HepG2 (cell line): ENCODE results near the gene PLA2G4D. TPM values are rescaled to one million over a fixed set of nuclear protein-coding genes. Genes with fewer than 3 reads are reported as not detected.

Experiments
- ATAC-seq: fragments of 200-7000 bp; cut with Tn5 transposase; 3 replicates; pipeline ENCODE4 v1.9.1; 2020; ENCODE audit warnings: mild to moderate bottlenecking, moderate library complexity
- BruUV-seq: library from RNA; stranded (reverse); fragments of 400-500 nt; replicated peaks from 2 replicates; lab custom pipeline; 2021; lab: Mats Ljungman, UMichigan
- CTCF ChIA-PET: fragments of 300-600 bp; formaldehyde crosslinking; extraction: SDS; loops from one replicate; lab custom pipeline; 2021; ENCODE audit warnings: low total read pairs, inconsistent platforms, low intra/inter-chr PET ratio; lab: Yijun Ruan, JAX
- POLR2A ChIA-PET: fragments of 350-600 bp; sonication (Branson Sonifier 250); formaldehyde crosslinking; loops from one replicate; lab custom pipeline; 2020; ENCODE audit warnings: antibody characterized with exemption, inconsistent platforms; lab: Yijun Ruan, JAX
- DNase-seq: peaks from one replicate; pipeline ENCODE4 v3.0.0-alpha.2; 2015; ENCODE audit warnings: low spot score
- FAIRE-seq: peaks from 3 replicates; lab custom pipeline; 2011; peaks lifted over from hg19 to GRCh38; lab: Jason Lieb, UNC
- H2AFZ ChIP-seq: one replicate; pipeline ENCODE4 v1.6.1; 2011; ENCODE audit warnings: low read length, inconsistent platforms
- H3K27ac ChIP-seq: fragments of 300-600 bp; 3 replicates; pipeline ENCODE4 v1.8.0; 2011; ENCODE audit warnings: mixed run types, mild to moderate bottlenecking, mixed read lengths, low read length, inconsistent platforms; ENCODE audit not compliant: insufficient read depth; ENCODE audit errors: extremely low read length
- H3K27me3 ChIP-seq, 2 experiments: fragments of 200-600 bp in 1 of 2; 2 replicates in 1 of 2; 3 replicates in 1 of 2; pipeline versions ENCODE4 v1.6.0 to v1.8.0; 2011; ENCODE audit warnings: low read length in 2 of 2, mild to moderate bottlenecking in 2 of 2, moderate library complexity in 2 of 2, inconsistent platforms in 1 of 2; ENCODE audit not compliant: insufficient read depth in 2 of 2, control insufficient read depth in 1 of 2
- H3K36me3 ChIP-seq, 2 experiments: fragments of 200-600 bp in 1 of 2; replicated peaks in 1 of 2; 2 replicates in 1 of 2; 3 replicates in 1 of 2; pipeline versions ENCODE4 v1.5.1 to v1.8.0; 2011; ENCODE audit warnings: low read length in 2 of 2, inconsistent platforms in 1 of 2; ENCODE audit not compliant: insufficient read depth in 2 of 2, control insufficient read depth in 1 of 2
- H3K4me1 ChIP-seq: 2 replicates; pipeline ENCODE4 v1.5.1; 2012; ENCODE audit warnings: low read length, inconsistent platforms; ENCODE audit not compliant: insufficient read depth
- H3K4me2 ChIP-seq: 2 replicates; pipeline ENCODE4 v1.6.0; 2011; ENCODE audit warnings: low read depth, low read length, inconsistent platforms
- H3K4me3 ChIP-seq, 3 experiments: fragments of 200-600 bp in 1 of 3; sonication (generic), shearing (Covaris generic) in 1 of 3; replicated peaks in 1 of 3; 2 replicates each; pipeline ENCODE4 v1.5.1; 2011 to 2016; ENCODE audit warnings: low read length in 3 of 3, inconsistent platforms in 2 of 3, low read depth in 2 of 3, mild to moderate bottlenecking in 2 of 3, control low read depth in 1 of 3, mixed read lengths in 1 of 3; ENCODE audit not compliant: insufficient read depth in 1 of 3
- H3K79me2 ChIP-seq: one replicate; pipeline ENCODE4 v1.6.1; 2011; ENCODE audit warnings: low read length, inconsistent platforms; ENCODE audit not compliant: insufficient read depth
- H3K9ac ChIP-seq: 2 replicates; pipeline ENCODE4 v1.6.0; 2011; ENCODE audit warnings: mild to moderate bottlenecking, low read depth, low read length, inconsistent platforms; ENCODE audit not compliant: insufficient read depth
- H3K9me3 ChIP-seq: 2 replicates; pipeline ENCODE4 v1.5.1; 2012; ENCODE audit warnings: mild to moderate bottlenecking, low read length
- H4K20me1 ChIP-seq: 2 replicates; pipeline ENCODE4 v1.6.0; 2011; ENCODE audit warnings: inconsistent platforms, mild to moderate bottlenecking, low read length, moderate library complexity; ENCODE audit not compliant: insufficient read depth
- AHR ChIP-seq: IDR thresholded peaks from 2 replicates; pipeline ENCODE4 v1.6.1; 2018; ENCODE audit warnings: missing genetic modification reagents, missing compliant biosample characterization
- CERS6 ChIP-seq: sonication (generic); formaldehyde crosslinking; IDR thresholded peaks from 2 replicates; pipeline ENCODE4 v1.5.0; 2020; ENCODE audit warnings: missing genetic modification reagents
- CSRNP1 ChIP-seq: sonication (generic); formaldehyde crosslinking; IDR thresholded peaks from 2 replicates; pipeline ENCODE4 v1.8.1; 2023; ENCODE audit warnings: mild to moderate bottlenecking, missing genetic modification reagents
- GABPB1 ChIP-seq: IDR thresholded peaks from 2 replicates; pipeline ENCODE4 v1.6.1; 2016; ENCODE audit warnings: mild to moderate bottlenecking, missing genetic modification reagents, moderate library complexity, missing compliant biosample characterization
- HMGA1 ChIP-seq: sonication (generic); formaldehyde crosslinking; conservative IDR thresholded peaks from 2 replicates; pipeline ENCODE4 v1.4.0; 2020; ENCODE audit warnings: missing genetic modification reagents
- KIAA2018 ChIP-seq: sonication (generic); formaldehyde crosslinking; IDR thresholded peaks from 2 replicates; pipeline ENCODE4 v1.5.0; 2020; ENCODE audit warnings: mild to moderate bottlenecking, missing genetic modification reagents, borderline replicate concordance
- NCOA1 ChIP-seq: sonication (generic); formaldehyde crosslinking; IDR thresholded peaks from 2 replicates; pipeline ENCODE4 v1.9.0; 2021; ENCODE audit warnings: missing genetic modification reagents
- NFATC3 ChIP-seq: sonication (generic); formaldehyde crosslinking; IDR thresholded peaks from 2 replicates; pipeline ENCODE4 v1.5.1; 2020; ENCODE audit warnings: mild to moderate bottlenecking, missing genetic modification reagents
- NR2F1 ChIP-seq, 2 experiments: fragments of 450-650 bp in 1 of 2; formaldehyde crosslinking in 1 of 2; IDR thresholded peaks; 2 replicates each; pipeline versions ENCODE4 v1.5.0 to v1.6.1; 2016 to 2020; ENCODE audit warnings: mild to moderate bottlenecking in 1 of 2, missing compliant biosample characterization in 1 of 2, missing genetic modification reagents in 1 of 2, moderate library complexity in 1 of 2
- RFXANK ChIP-seq: IDR thresholded peaks from 2 replicates; pipeline ENCODE4 v1.6.1; 2016
- SIN3A ChIP-seq: IDR thresholded peaks from 2 replicates; pipeline ENCODE4 v1.6.1; 2011; ENCODE audit warnings: low read depth, mild to moderate bottlenecking, control low read depth, low read length, borderline replicate concordance
- WGBS: methylation state at CpG from one replicate; pipeline ENCODE4 v1.1.6; 2017; ENCODE audit warnings: low lambda C conversion rate; 5-methylcytosine and 5-hydroxymethylcytosine counted together
- in situ Hi-C: cut with HindIII; loops from 2 replicates; pipeline ENCODE4 v1.10.0; 2017; ENCODE audit warnings: low pct_unique_long_range_greater_than_20kb; ENCODE audit not compliant: extremely low pct_ligation_motif_present
- intact Hi-C: fragments of 100-400 bp; cut with micrococcal nuclease; formaldehyde crosslinking; loops from one replicate; pipeline ENCODE4 v1.10.0; 2022; ENCODE audit not compliant: unreplicated experiment
- polyA plus RNA-seq, 8 experiments: library from polyadenylated mRNA; depleted of rRNA in 3 of 8; stranded (reverse) in 7 of 8; unstranded in 1 of 8; fragments of >200 nt; fragmentation: Illumina TruSeq in 4 of 8; extraction: Trizol in 4 of 8; gene quantifications; 2 replicates each; pipeline versions ENCODE4 v1.2.1 to v1.2.3, GENCODE V29; 2011 to 2016; ENCODE audit warnings: low read depth in 4 of 8, missing spikeins in 1 of 8, mixed read lengths in 1 of 8; ENCODE audit not compliant: insufficient read depth in 1 of 8
- total RNA-seq, 5 experiments: library from RNA; depleted of rRNA; stranded (reverse); fragments of >200 nt; fragmentation: Illumina TruSeq; extraction: Trizol; gene quantifications; 2 replicates each; pipeline ENCODE4 v1.2.3, GENCODE V29; 2016; ENCODE audit warnings: low read depth in 1 of 5

Gene PLA2G4D
- total and polyA plus RNA-seq, 2 of the 13 experiments (the other 11 are each of a cell fraction or from before 2014, with no cell fraction given) = 0.04 to 0.21 TPM

- Histone ChIP-seq H3K27me3 (peaks cover 0 to 11% of the 10 kb centered on the region in 2 experiments; a peak in 1 of 5 replicates), H2AFZ (no peak overlapping the region), H3K9ac (no peak overlapping the region), H3K4me3 (no peak overlapping the region), H4K20me1 (no peaks in the 10 kb centered on the region), H3K36me3 (no peaks in the 10 kb centered on the region), H3K4me2 (no peak overlapping the region)
- CTCF ChIA-PET = no interaction called here
- TF ChIP-seq CSRNP1 (no peak), SIN3A (no peak), KIAA2018 (CRISPR knock-in tag) (no peak), NFATC3 (no peak), HMGA1 (CRISPR knock-in tag) (no peak), GABPB1 (CRISPR knock-in tag) (no peak), AHR (CRISPR knock-in tag) (no peak), CERS6 (CRISPR knock-in tag) (no peak), NCOA1 (CRISPR knock-in tag) (no peak), NR2F1 (CRISPR knock-in tag; IDR thresholded peaks at IDR 0.05) (no peak), RFXANK (CRISPR knock-in tag) (no peak)
- TF ChIP-seq, all 625 proteins: peak for 0
- FAIRE-seq (no peak), ATAC-seq (no peak), DNase-seq (no peak)
- no TSS peak for BruUV-seq
- intact Hi-C loops (no loop called here), in situ Hi-C loops (no loop called here)
- Histone ChIP-seq H3K27ac (no peak overlapping the region), H3K4me1 (peaks cover 36% of the 10 kb centered on the region), H3K79me2 (no peaks in the 10 kb centered on the region), H3K9me3 (0 out of 2 replicates have a peak, but pooled peaks cover 4% of the 10 kb centered on the region)
- POLR2A ChIA-PET = no interaction called here
- WGBS = 41% methylated on average over 6 of the region's 6 CpGs
Observed at GRCh38 chr15:42031198-42031915, 63.0 kb downstream of the PLA2G4D start.
